ENCODE measurements around the gene ADAMTS2.
"Not testable (repeated sequence)": the region's sequence is repeated elsewhere in the genome, so short reads cannot be mapped to it uniquely, and the experiment has no call there.

ADAMTS2 gene

GRCh38 chr5:179296150-179296821 is 49.0 kb downstream of the ADAMTS2 start:
- no peak for DNase-seq (ENCODE audit: low read depth, low spot score)

DNA sequence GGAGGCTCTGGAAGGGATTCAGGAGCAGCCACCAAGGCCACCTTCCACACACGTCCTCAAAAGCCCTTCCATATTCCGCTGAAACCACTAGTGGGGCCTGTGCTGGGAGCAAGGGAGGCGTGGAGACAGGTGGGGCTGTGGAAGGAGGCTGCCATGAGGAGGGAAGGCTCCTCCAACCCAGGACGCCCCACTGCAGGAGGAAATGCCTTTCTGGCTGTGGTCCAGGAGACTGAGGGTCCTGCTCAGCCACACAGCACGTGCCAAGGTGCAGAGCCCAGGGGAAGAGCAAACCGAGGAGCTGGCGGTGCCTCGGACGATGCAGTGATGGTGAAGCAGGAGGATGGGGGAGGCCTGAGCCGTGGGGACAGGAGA is 49.5 kb downstream of the ADAMTS2 start:
- no peak for DNase-seq (ENCODE audit: low read depth, low spot score)

GRCh38 chr5:179294891-179295777 is 50.1 kb downstream of the ADAMTS2 start:
- DNase-seq (ENCODE audit: low read depth, low spot score) = peak; percentile 55

GRCh38 chr5:179294131-179294780 is 51.0 kb downstream of the ADAMTS2 start:
- DNase-seq (ENCODE audit: low read depth, low spot score) = no peak

DNA sequence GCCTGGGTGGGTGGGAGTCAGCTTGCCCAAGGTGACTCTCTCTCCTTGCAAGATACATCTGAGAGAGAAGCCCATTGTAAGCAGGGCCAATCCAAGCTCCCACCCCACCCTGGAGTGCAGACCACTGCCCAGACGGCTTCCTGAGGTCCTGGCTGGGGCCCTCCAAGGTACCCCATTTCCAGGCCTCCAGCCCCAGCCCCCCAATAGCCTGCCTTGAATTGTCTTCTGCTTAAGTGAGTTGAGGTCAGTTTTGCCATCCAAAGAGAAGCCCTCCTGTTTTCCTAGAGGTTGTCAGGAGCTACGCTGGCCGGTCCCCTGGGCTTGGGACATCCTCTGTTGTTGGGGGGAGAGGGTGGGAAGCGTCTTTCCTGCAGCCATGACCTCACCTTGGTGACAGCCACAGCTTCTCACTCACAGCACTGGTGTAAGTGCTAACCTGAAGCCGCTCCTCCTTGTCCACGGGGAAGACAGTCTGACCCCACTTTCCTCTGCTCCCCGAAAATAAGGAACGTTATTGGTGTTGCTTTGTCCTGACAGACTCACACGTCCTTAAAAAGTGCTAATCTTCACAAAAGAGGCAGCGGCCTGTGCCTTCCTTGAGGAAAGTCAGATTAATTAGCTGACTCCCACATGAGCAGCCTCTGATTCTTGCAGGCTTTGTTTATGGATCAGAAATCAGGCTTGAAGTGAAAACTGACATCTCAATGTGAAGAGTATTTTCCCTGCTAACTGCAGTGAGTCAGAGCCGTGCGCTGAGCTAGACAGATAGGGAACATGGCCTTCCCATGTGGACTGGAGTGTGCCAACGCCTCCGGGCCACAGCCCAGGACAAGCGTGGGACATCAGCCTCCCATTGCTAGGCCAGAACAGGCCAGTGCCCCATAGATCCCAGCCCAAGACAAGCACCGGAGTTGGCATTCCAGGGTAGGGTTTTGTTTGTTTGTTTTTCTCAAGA is 52.3 kb downstream of the ADAMTS2 start:
- no peak for DNase-seq (ENCODE audit: low read depth, low spot score)

GRCh38 chr5:179292202-179292601 is 53.1 kb downstream of the ADAMTS2 start:
- no peak for DNase-seq (ENCODE audit: low read depth, low spot score)

DNA sequence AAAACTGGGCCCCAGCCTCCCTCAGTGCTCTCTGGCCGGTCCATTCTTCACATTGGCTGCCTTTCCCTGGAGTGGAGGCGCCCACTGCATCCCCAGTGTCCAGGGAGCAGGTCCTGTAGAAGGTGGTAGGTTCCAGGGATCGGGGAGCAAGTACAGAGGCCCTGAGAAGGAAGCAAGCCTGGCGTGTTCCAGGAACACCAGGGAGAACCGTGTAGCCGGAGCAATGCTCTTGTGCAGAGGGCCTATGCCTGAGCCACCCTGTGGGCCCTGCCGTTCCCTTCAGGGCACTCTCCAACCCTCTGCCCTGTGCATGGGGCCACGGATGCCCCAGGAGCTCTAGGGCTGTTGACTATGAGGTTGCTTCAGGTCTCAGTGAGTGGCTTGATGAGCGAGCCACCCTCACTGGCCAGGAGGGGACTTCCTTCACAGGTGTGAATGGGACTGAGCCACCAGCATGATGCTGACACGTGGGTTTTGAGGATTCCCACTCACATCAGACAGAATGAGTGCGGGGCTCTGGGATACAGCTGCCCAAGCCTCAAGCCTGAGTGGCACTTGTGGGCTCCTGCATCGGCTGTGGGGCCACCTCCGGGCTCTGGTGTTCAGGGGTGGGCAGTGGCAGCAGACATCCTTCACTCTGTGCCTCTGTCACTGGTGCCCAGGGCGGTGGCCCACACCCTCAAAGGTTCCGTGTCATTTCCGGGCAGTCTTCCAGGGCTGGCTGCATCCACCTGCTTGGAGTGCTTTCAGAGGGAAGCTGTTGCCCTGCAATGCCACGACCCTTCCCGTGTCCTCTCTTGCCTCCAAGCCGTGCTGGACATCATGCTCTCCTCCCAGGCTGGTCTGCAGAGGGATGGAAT is 54.4 kb downstream of the ADAMTS2 start:
- no peak for DNase-seq (ENCODE audit: low read depth, low spot score)

GRCh38 chr5:179289756-179290385 is 55.4 kb downstream of the ADAMTS2 start:
- no peak for DNase-seq (ENCODE audit: low read depth, low spot score)

GRCh38 chr5:179288809-179289185 is 56.5 kb downstream of the ADAMTS2 start:
- DNase-seq (ENCODE audit: low read depth, low spot score) = no peak

DNA sequence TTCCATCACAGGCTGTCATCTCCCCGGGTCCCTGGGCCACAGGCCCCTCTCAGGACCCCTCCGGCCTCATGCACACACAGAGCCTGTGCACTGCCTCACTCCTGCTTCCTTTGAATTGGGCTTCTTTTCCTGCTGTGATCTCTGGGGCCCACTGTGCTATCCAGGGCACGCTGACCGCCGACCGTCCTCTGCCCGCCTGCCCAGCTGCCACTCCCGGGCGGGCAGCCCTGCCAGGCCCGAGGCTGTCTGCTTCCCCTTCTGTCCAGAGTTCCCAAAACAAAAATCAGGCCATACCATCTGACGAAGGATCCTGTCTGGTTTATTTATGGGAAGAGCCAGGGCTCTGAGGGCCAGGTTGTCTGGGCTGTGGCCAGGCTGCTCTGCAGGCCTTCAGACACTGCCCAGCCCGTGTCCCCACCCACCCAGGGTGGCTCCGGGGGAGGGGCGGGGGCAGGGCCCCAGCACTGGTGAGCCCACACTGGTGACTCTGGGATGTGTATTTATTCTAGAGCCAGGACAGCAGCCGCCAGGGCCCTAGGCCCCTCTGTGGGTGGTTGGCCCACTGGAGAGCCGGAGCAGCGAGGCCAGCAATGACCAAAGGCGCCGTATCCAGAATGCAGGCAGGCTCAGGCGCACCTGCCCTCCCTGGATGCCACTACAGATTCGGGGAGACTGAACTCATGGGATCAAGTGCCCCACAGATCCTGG is 57.0 kb downstream of the ADAMTS2 start:
- no peak for DNase-seq (ENCODE audit: low read depth, low spot score)

GRCh38 chr5:179287631-179288030 is 57.6 kb downstream of the ADAMTS2 start:
- no peak for DNase-seq (ENCODE audit: low read depth, low spot score)

- DNase-seq (ENCODE audit: low read depth, low spot score) = no peak
Observed at GRCh38 chr5:179287071-179287470, 58.2 kb downstream of the ADAMTS2 start.

- not testable (repeated sequence) for DNase-seq (ENCODE audit: low read depth, low spot score)
Observed at GRCh38 chr5:179285776-179286162, 59.5 kb downstream of the ADAMTS2 start.

DNA sequence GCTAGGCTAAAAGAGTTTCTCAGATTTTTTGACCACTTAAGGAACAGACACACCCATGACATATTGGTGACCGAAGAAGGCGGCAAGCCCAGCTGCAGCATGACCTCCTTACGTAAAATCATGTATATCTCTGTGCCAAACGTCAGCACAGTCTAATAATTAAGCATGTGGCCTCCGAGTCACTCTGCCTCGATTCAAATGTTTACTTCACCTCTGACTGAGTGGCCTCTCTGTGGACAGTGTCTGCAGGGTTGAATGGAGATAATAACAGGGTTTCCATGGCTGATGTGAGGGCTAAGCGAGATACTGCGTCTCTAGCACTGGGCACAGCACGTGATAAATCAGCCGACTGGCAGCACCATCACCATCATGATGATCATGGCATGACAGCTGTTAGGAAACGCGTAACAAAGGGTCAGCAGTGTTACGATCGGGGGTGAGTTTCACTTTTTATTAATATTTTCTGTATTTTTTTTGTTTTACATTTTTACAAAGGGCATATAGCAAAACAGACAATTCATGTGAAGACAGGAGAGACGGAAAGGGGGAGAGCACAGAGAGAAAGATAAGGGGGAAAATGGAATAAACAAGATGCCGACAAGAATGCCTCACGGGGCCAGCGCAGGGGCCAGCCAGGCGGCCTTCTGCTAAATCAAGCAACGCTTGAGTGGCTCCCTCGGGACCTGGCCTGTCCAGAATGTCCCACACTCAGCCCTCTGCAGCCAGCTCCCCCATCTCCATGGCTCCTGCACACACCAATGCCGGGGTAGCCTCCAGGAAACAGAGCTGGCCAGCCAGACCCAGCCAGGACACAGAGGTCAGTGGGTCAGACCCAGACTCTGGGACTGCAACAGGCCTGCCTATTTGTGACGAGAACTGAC is 60.3 kb downstream of the ADAMTS2 start:
- no peak for DNase-seq (ENCODE audit: low read depth, low spot score)

DNA sequence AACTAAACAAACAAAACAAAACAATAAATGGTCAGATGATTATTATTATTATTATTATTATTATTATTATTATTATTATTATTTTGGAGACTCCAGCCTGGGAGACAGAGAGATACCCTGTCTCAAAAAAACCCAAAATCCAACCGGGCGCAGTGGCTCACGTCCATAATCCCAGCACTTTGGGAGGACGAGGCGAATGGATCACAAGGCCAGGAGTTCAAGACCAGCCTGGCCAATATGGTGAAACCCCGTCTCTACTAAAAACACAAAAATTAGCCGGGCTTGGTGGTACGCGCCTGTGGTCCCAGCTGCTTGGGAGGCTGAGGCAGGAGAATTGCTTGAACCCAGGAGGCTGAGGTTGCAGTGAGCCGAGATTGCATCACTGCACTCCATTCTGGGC is 61.4 kb downstream of the ADAMTS2 start:
- DNase-seq (ENCODE audit: low read depth, low spot score) = not testable (repeated sequence)

DNA sequence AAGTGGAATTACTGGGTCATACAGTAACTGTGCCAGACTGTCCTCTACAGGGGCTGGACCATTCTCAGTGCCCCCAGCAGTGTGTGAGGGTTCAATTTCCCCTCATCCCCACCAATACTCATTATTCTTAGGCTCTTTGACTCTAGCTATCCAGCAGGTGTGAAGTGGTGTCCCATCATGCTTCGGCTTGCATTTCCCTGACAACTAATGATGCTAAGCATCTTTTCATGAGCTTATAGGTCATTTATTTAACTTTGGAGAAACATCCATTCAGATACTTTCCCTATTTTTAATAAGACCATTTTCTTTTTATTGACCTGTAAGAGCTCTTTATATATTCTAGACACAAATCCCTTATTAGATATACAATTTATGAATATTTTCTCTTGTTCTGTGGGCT is 63.6 kb downstream of the ADAMTS2 start:
- no peak for DNase-seq (ENCODE audit: low read depth, low spot score)

DNA sequence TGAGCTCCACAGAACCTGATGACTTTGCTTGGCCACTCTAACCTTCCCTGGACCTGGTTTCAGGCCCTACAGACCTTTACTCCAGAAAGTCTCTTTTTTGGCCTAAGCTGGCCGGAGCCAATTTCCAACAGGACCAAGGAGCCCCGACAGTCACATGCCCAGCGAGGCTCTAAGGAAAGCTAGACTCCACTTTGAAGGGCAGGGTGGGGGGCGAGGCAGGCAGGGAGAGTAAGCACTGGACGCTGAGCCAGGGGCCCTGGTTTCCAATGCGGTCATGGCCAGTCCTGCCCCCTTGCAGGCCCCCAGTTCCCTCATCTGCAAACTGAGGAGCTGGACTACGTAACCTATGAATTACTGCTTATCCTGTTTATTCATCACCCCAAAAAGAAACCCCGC is 65.2 kb downstream of the ADAMTS2 start:
- no peak for DNase-seq (ENCODE audit: low read depth, low spot score)

- no peak for DNase-seq (ENCODE audit: low read depth, low spot score)
Observed at GRCh38 chr5:179279347-179280094, 65.7 kb downstream of the ADAMTS2 start.
